Astrocyte (in vitro differentiated cells and primary cell): ENCODE results near the gene TMEM203. TPM values are rescaled to one million over a fixed set of nuclear protein-coding genes. Genes with fewer than 3 reads are reported as not detected.

Experiments used
- DNase-seq: peaks from one replicate; pipeline ENCODE4 v3.0.0-alpha.2; 2010; ENCODE audit warnings: low read depth
- FAIRE-seq: peaks from 2 replicates; lab custom pipeline; 2011; peaks lifted over from hg19 to GRCh38; lab: Jason Lieb, UNC
- H2AFZ ChIP-seq: 2 replicates; pipeline ENCODE4 v1.6.0; 2012; ENCODE audit warnings: low read depth, low read length, inconsistent platforms
- H3K27ac ChIP-seq: 2 replicates; pipeline ENCODE4 v1.5.1; 2011; ENCODE audit warnings: low read depth, low read length, inconsistent platforms
- H3K27me3 ChIP-seq: 2 replicates; pipeline ENCODE4 v1.6.0; 2011; ENCODE audit warnings: low read length, inconsistent platforms; ENCODE audit not compliant: insufficient read depth
- H3K36me3 ChIP-seq: 2 replicates; pipeline ENCODE4 v1.5.1; 2011; ENCODE audit warnings: low read length, inconsistent platforms; ENCODE audit not compliant: insufficient read depth
- H3K4me1 ChIP-seq: 2 replicates; pipeline ENCODE4 v1.5.1; 2011; ENCODE audit warnings: low read length, inconsistent platforms; ENCODE audit not compliant: insufficient read depth
- H3K4me2 ChIP-seq: 2 replicates; pipeline ENCODE4 v1.6.0; 2012; ENCODE audit warnings: low read length, inconsistent platforms
- H3K4me3 ChIP-seq: 2 replicates; pipeline ENCODE4 v1.5.1; 2011; ENCODE audit warnings: low read depth, mild to moderate bottlenecking, low read length, inconsistent platforms; ENCODE audit not compliant: insufficient read depth
- H3K79me2 ChIP-seq: 2 replicates; pipeline ENCODE4 v1.6.0; 2012; ENCODE audit warnings: mild to moderate bottlenecking, low read length, inconsistent platforms; ENCODE audit not compliant: insufficient read depth
- H3K9ac ChIP-seq: 2 replicates; pipeline ENCODE4 v1.6.0; 2012; ENCODE audit warnings: mild to moderate bottlenecking, low read length, inconsistent platforms
- H3K9me3 ChIP-seq: 2 replicates; pipeline ENCODE4 v1.5.1; 2012; ENCODE audit warnings: low read depth, mild to moderate bottlenecking, low read length, inconsistent platforms; ENCODE audit not compliant: insufficient read depth
- H4K20me1 ChIP-seq: 2 replicates; pipeline ENCODE4 v1.6.0; 2012; ENCODE audit warnings: low read length, inconsistent platforms; ENCODE audit not compliant: insufficient read depth
- H3K27ac Mint-ChIP-seq: one replicate; pipeline ENCODE4 v1.8.0; 2021; ENCODE audit warnings: mild to moderate bottlenecking, mixed read lengths; ENCODE audit not compliant: unreplicated experiment
- H3K27me3 Mint-ChIP-seq: one replicate; pipeline ENCODE4 v1.8.0; 2021; ENCODE audit warnings: low read depth, mixed read lengths; ENCODE audit not compliant: unreplicated experiment
- H3K36me3 Mint-ChIP-seq: one replicate; pipeline ENCODE4 v1.8.0; 2021; ENCODE audit warnings: low read depth, mixed read lengths; ENCODE audit not compliant: unreplicated experiment
- H3K4me1 Mint-ChIP-seq: one replicate; pipeline ENCODE4 v1.8.0; 2021; ENCODE audit warnings: low read depth, mixed read lengths; ENCODE audit not compliant: unreplicated experiment
- H3K4me3 Mint-ChIP-seq: one replicate; pipeline ENCODE4 v1.8.0; 2021; ENCODE audit warnings: mild to moderate bottlenecking, moderate library complexity, mixed read lengths; ENCODE audit not compliant: unreplicated experiment
- H3K9me3 Mint-ChIP-seq: one replicate; pipeline ENCODE4 v1.8.0; 2021; ENCODE audit warnings: mild to moderate bottlenecking, mixed read lengths; ENCODE audit not compliant: unreplicated experiment
- CTCF ChIP-seq: IDR thresholded peaks from 2 replicates; pipeline ENCODE4 v1.5.1; 2011; ENCODE audit warnings: low read depth, mild to moderate bottlenecking, inconsistent platforms, low read length, moderate library complexity; ENCODE audit not compliant: insufficient read depth
- EZH2 ChIP-seq: IDR thresholded peaks from 2 replicates; pipeline ENCODE4 v1.6.1; 2012; ENCODE audit warnings: mild to moderate bottlenecking, low read length, inconsistent platforms; ENCODE audit not compliant: insufficient read depth
- total RNA-seq: library from RNA; stranded (reverse); gene quantifications from 2 replicates; pipeline ENCODE4 v1.2.1, GENCODE V29; 2021

TMEM203 gene
- total RNA-seq, 1 donor from 2014 or later, result 28.7 TPM

GRCh38 chr9:137191245-137191644, 14.2 kb downstream of the TMEM203 start:
- no peak overlapping the region for H3K4me2 ChIP-seq
- DNase-seq (no peak), FAIRE-seq (no peak)
- H3K27ac Mint-ChIP-seq, result no peak overlapping the region
- H3K36me3 ChIP-seq, result no peaks in the 10 kb centered on the region
- H3K27ac ChIP-seq, result no peak overlapping the region
- H3K9me3 ChIP-seq, result no peaks in the 10 kb centered on the region
- H3K4me1 Mint-ChIP-seq, result peaks cover 21% of the 10 kb centered on the region
- peaks cover 80% of the 10 kb centered on the region for H4K20me1 ChIP-seq
- no peak overlapping the region for H3K9ac ChIP-seq
- no peak overlapping the region for H3K4me3 ChIP-seq
- H3K4me1 ChIP-seq, result peaks cover 19% of the 10 kb centered on the region
- H3K36me3 Mint-ChIP-seq, result peaks cover 5% of the 10 kb centered on the region
- no peaks in the 10 kb centered on the region for H3K27me3 ChIP-seq
- peaks cover 78% of the 10 kb centered on the region for H3K79me2 ChIP-seq
- H3K4me3 Mint-ChIP-seq, result peak overlapping the region; percentile 77
- H3K9me3 Mint-ChIP-seq, result no peaks in the 10 kb centered on the region
- no peaks in the 10 kb centered on the region for H3K27me3 Mint-ChIP-seq
- no peak for TF ChIP-seq CTCF
- TF ChIP-seq EZH2, result no peak
- H2AFZ ChIP-seq, result no peak overlapping the region

DNA sequence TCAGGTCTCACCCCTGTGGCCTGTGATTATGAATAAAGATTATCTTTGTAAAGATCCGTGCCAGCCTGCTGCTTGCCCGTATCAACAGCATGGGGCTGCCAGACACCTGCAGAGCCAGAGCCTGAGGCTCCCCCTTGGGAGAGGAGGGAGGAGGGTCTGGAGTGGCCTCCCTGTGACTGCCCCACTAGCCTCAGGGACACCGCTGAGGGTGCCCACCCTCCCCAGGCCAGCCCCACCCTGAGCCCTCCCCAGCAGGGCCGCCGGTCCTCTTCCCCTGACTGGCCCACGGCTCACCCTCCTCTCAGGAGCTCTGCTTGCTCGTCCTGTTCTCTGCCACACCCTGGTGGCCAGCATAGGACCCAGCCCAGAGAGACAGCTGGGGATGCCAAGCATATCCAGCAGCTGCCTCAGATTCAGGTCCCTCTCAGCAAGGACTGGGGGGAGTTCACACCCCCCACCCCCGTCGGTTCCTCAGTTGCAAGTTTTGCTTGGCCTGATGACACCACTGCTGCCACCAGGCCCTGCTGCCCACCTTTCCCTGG, 15.1 kb downstream of the TMEM203 start:
- Histone ChIP-seq H3K79me2 (peaks cover 81% of the 10 kb centered on the region), H3K4me2 (peak overlapping the region; percentile 99), H3K27ac (no peak overlapping the region)

More for the DNA sequence above, 15.1 kb downstream of the TMEM203 start:
- Histone ChIP-seq H3K9ac (peak overlapping the region; percentile 93), H3K9me3 (no peaks in the 10 kb centered on the region), H4K20me1 (peaks cover 80% of the 10 kb centered on the region), H3K27me3 (no peaks in the 10 kb centered on the region), H3K4me1 (peaks cover 19% of the 10 kb centered on the region), H3K4me3 (no peak overlapping the region), H3K36me3 (no peaks in the 10 kb centered on the region), H2AFZ (no peak overlapping the region)
- Mint-ChIP-seq H3K36me3 (peaks cover 7% of the 10 kb centered on the region), H3K27ac (peak overlapping the region; percentile 26), H3K4me3 (peak overlapping the region; percentile 95), H3K9me3 (no peaks in the 10 kb centered on the region), H3K27me3 (no peaks in the 10 kb centered on the region), H3K4me1 (peaks cover 20% of the 10 kb centered on the region)
- DNase-seq (no peak), FAIRE-seq (no peak)
- no peak for TF ChIP-seq EZH2
- TF ChIP-seq CTCF, result no peak
